Measurements from ENCODE around the gene RHOC.
"Not testable (repeated sequence)": the region's sequence is repeated elsewhere in the genome, so short reads cannot be mapped to it uniquely, and the experiment has no call there.

The RHOC gene

DNA sequence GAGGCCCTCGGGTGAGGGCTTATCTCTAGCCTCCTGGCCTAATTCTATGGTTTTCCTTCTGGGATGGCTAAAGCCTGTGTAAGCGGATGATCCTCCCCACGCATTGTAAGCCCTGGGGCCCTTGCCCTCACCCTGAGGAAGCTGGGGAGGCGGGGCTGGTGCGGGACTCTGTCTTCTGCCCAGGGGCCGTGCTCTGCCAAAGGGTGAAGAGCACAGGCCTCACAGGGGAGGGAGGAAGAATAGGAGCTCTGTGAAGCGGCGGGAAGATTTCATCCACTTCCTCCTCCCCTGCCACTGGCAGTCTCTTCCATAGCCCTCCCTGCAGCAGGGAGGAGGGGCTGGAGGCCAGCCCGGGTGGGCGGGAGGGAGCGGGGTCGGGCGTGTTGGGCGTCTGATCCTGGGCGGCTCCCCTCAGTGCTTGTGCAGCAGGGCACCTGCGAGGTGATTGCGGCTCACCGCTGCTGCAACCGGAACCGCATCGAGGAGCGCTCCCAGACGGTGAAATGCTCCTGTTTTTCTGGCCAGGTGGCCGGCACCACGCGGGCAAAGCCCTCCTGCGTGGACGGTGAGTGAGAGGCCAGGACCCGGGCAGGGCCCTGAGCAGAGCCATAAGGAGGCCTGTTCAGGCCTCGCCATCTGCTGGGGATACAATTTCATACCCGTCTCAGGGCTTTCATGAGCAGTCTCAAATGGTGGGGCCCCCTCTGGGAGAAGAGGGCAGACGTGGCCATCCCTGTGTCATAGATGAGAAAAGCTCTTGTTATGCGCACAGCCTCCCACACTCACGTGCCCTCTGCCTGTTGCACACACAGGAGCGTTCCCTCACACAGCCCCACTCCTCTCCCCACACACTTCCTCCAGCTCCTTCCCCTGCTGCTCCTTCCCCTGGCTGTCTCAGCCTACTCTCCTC, 15.9 kb upstream of the RHOC start:
- DNase-seq (ENCODE audit: low read depth), result no peak
- TF ChIP-seq, protein P1, sequence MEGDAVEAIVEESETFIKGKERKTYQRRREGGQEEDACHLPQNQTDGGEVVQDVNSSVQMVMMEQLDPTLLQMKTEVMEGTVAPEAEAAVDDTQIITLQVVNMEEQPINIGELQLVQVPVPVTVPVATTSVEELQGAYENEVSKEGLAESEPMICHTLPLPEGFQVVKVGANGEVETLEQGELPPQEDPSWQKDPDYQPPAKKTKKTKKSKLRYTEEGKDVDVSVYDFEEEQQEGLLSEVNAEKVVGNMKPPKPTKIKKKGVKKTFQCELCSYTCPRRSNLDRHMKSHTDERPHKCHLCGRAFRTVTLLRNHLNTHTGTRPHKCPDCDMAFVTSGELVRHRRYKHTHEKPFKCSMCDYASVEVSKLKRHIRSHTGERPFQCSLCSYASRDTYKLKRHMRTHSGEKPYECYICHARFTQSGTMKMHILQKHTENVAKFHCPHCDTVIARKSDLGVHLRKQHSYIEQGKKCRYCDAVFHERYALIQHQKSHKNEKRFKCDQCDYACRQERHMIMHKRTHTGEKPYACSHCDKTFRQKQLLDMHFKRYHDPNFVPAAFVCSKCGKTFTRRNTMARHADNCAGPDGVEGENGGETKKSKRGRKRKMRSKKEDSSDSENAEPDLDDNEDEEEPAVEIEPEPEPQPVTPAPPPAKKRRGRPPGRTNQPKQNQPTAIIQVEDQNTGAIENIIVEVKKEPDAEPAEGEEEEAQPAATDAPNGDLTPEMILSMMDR (IDR thresholded peaks at IDR 0.05; ENCODE audit: control insufficient read depth, extremely low read depth, insufficient read depth), result no peak
- no peak overlapping the region for H3K4me3 ChIP-seq (ENCODE audit: low read depth, low read length)

DNA sequence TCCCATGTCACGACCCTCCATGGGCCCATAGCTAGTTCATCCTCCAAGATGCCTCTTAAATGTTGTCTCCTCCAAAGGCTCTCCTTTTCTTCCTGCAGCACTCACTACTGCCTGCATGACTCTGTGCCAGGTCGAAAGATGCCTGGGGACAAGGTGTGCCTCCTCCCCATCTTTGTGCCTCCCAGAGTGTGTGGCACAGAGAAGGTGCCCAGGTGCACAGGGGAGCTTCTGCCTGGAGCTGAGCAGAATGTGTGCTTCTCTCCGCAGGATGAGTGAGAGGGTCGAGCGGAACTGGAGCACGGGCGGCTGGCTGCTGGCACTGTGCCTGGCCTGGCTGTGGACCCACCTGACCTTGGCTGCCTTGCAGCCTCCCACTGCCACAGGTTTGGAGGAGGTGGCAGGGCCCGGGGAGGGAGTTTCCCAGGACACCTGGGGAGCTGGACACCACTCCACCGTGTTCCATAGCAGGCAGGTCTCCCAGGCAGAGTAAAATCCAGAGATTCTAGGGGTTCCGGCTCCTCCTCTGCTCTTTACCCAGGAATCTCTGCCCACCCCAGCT, 15.1 kb upstream of the RHOC start:
- no peak overlapping the region for H3K4me3 ChIP-seq (ENCODE audit: low read depth, low read length)
- TF ChIP-seq, protein P1 (IDR thresholded peaks at IDR 0.05; ENCODE audit: control insufficient read depth, extremely low read depth, insufficient read depth), result no peak

DNA sequence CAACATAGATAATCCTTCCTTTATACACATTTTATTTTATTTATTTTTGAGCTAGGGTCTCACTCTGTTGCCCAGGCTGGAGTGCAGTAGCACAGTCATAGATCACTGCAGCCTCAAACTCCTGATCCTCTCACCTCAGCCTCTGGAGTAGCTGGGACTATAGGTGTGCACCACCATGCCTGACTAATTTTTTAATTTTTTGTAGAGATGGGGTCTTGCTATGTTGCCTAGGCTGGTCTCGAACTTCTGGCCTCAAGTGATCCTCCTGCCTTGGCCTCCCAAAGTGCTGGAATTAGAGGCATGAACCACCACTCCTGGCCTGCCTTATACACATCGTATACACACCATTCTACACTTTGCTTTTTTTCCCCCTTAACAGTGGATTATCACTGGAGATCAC, 14.4 kb upstream of the RHOC start:
- H3K4me3 ChIP-seq (ENCODE audit: low read depth, low read length); DNase-seq (ENCODE audit: low read depth): not testable (repeated sequence)

More for the DNA sequence above, 15.1 kb upstream of the RHOC start:
- no peak for DNase-seq (ENCODE audit: low read depth)

DNA sequence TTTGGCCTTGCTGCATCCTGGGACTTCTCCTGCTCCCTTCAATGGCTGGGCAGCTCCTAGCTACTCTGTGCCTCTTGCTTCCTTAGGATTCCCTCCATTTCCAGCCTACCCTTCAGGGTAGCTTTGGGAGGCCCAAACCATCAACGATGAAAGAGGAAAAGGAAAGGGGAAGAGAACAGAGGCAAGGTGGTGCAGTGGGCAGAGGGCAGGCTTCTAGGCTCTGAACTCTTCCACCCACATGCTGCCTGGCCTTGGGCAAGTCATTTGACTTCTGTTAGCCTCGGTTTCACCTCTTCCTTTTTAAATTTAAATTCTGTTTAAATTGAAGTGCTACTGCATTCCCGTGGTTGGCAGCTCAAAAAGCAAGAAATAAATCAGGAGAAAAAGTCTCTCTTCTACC, 13.9 kb upstream of the RHOC start:
- TF ChIP-seq, protein P1 (IDR thresholded peaks at IDR 0.05; ENCODE audit: control insufficient read depth, extremely low read depth, insufficient read depth), result no peak
- DNase-seq (ENCODE audit: low read depth), result no peak
- no peak overlapping the region for H3K4me3 ChIP-seq (ENCODE audit: low read depth, low read length)

DNA sequence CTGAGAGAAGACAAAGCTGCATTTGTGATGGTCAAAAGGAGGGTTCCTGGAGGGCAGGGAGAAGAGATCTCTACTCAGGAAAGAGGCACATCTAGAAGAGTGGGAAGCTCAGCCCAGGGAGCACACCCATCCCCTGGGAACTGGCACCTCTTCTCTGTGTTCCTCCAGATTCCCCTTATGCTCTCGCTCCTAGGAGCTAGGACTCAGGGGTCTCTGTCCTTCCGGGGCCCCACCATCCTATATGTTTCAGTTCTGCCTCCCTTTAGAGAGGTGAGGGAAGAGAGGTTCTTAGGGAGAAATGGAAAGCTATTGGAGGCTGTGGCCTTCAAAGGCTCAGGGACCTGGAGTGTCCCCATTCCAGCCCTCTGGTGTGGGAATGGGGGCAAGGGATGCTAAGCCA, 12.8 kb upstream of the RHOC start:
- no peak for DNase-seq (ENCODE audit: low read depth)
- no peak overlapping the region for H3K4me3 ChIP-seq (ENCODE audit: low read depth, low read length)
- TF ChIP-seq, protein P1 (IDR thresholded peaks at IDR 0.05; ENCODE audit: control insufficient read depth, extremely low read depth, insufficient read depth), result no peak

DNA sequence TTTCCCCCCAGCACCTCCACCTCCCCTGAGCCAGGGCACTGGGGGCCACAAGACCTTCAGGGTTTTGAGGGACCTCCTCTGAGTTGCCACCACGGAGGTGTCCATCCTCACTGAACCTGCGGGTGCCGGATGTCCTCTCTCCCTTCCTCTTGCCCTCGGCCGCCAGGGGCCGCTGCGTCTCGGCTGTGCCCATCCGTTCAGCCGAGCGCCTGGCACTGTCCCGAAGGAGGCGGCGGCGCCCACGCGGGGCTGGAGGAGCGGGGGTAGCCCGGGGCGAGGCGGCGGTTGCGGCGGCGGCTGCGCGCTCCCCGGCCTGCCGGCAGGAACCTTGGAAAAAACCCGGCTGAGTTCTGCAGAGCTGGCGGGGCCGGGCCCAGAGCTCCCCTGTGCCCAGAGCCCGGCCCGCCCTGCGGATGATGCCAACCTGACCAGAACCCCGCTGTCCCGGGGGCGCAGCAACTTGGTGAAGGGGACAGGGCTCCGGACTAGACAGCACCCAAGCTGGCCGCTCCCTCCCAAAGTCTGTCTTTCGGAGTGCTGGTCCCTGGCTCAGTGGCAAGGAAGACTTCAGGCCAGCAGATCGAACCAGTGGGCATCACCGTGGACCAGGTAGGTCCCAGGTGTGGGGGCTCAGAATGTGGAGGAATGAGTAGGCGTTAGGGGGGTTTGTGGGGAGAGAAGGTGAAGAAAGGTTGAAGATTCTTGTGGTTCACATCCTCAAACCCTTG, 11.9 kb upstream of the RHOC start:
- TF ChIP-seq, protein P1 (IDR thresholded peaks at IDR 0.05; ENCODE audit: control insufficient read depth, extremely low read depth, insufficient read depth), result peak; percentile 98
- no peak for DNase-seq (ENCODE audit: low read depth)
- H3K4me3 ChIP-seq (ENCODE audit: low read depth, low read length), result no peak overlapping the region

DNA sequence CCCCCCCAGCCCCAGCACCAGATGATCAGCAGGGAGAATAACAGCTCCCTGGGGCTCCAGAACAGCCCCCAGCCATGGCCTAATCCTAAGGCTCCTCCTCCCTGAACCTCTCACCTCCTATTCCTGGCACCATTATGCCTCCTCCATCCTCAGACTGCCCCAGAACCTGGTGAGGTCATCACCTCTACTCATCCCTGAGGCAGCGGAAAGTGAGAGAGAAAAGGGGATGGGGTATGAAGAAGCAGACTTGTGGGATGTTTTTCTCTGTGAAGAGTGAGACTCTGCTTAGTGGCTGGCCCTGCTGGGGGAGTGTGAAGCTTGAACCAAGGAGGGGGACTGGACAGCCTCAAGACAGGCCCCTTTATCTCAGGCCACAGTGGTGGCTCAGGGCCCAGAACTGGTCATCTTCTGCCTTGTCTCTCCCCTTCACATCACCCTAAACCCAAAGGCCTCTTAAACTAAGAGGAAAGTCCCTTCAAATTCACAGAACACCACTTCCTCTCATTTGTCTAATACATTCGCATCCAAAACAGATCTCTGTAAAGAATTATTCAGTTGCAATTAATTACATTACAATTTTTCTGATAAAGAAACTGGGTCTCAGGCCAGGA, 10.4 kb upstream of the RHOC start:
- TF ChIP-seq, protein P1 (IDR thresholded peaks at IDR 0.05; ENCODE audit: control insufficient read depth, extremely low read depth, insufficient read depth), result no peak
- H3K4me3 ChIP-seq (ENCODE audit: low read depth, low read length), result no peak overlapping the region
- DNase-seq (ENCODE audit: low read depth), result no peak
